Endothelial cell of umbilical vein (primary cell): Measurements from ENCODE around the gene DUS1L. TPM values are rescaled to one million over a fixed set of nuclear protein-coding genes. Genes with fewer than 3 reads are reported as not detected.

Experiments
- BruUV-seq: library from RNA; stranded (reverse); fragments of 400-500 nt; replicated peaks from 2 replicates; lab custom pipeline; 2021; lab: Mats Ljungman, UMichigan
- CTCF ChIA-PET: fragments of 300-600, 350-600 bp; sonication (Branson Sonifier 250); formaldehyde crosslinking; loops from one replicate; lab custom pipeline; 2021; ENCODE audit warnings: antibody characterized with exemption, inconsistent platforms; lab: Charles Lee
- POLR2A ChIA-PET: fragments of 300-600, 350-600 bp; sonication (Branson Sonifier 250); formaldehyde crosslinking; loops from one replicate; lab custom pipeline; 2021; ENCODE audit warnings: antibody characterized with exemption, inconsistent platforms; lab: Charles Lee
- DNase-seq: peaks from one replicate; pipeline ENCODE4 v3.0.0-alpha.2; 2011; ENCODE audit warnings: low read depth, low spot score
- FAIRE-seq: peaks from 2 replicates; lab custom pipeline; 2011; peaks lifted over from hg19 to GRCh38; lab: Jason Lieb, UNC
- H2AFZ ChIP-seq: 2 replicates; pipeline ENCODE4 v1.6.0; 2012; ENCODE audit warnings: low read depth, low read length, control low read depth, inconsistent platforms
- H3K27ac ChIP-seq: 2 replicates; pipeline ENCODE4 v1.5.1; 2011; ENCODE audit warnings: low read depth, mild to moderate bottlenecking, control low read depth, low read length, moderate library complexity; ENCODE audit not compliant: insufficient read depth
- H3K27me3 ChIP-seq, 2 experiments: 2 replicates each; pipeline versions ENCODE4 v1.6.0 to v1.6.1; 2011; ENCODE audit warnings: low read length in 2 of 2, mixed read lengths in 1 of 2; ENCODE audit not compliant: control insufficient read depth in 2 of 2, insufficient read depth in 2 of 2
- H3K36me3 ChIP-seq, 2 experiments: 2 replicates in 1 of 2; 3 replicates in 1 of 2; pipeline ENCODE4 v1.5.1; 2011; ENCODE audit warnings: low read length in 2 of 2, mild to moderate bottlenecking in 1 of 2, moderate library complexity in 1 of 2; ENCODE audit not compliant: control insufficient read depth in 2 of 2, insufficient read depth in 2 of 2; ENCODE audit errors: extremely low read depth in 1 of 2
- H3K4me1 ChIP-seq: 3 replicates; pipeline ENCODE4 v1.5.1; 2011; ENCODE audit warnings: mild to moderate bottlenecking, low read length; ENCODE audit not compliant: control insufficient read depth, insufficient read depth; ENCODE audit errors: extremely low read depth
- H3K4me2 ChIP-seq: 2 replicates; pipeline ENCODE4 v1.6.1; 2011; ENCODE audit warnings: low read length, control low read depth, mixed read lengths; ENCODE audit not compliant: insufficient read depth
- H3K4me3 ChIP-seq, 3 experiments: fragments of 200-600 bp in 1 of 3; sonication (generic), shearing (Covaris generic) in 1 of 3; replicated peaks in 1 of 3; 2 replicates each; pipeline ENCODE4 v1.5.1; 2011 to 2016; ENCODE audit warnings: control low read depth in 3 of 3, low read length in 3 of 3, mild to moderate bottlenecking in 2 of 3, inconsistent platforms in 1 of 3, low read depth in 1 of 3, moderate library complexity in 1 of 3; ENCODE audit not compliant: insufficient read depth in 1 of 3
- H3K79me2 ChIP-seq: 2 replicates; pipeline ENCODE4 v1.6.0; 2012; ENCODE audit warnings: low read length, inconsistent platforms; ENCODE audit not compliant: control insufficient read depth, insufficient read depth
- H3K9ac ChIP-seq: replicated peaks from 2 replicates; pipeline ENCODE3; 2011; ENCODE audit warnings: low read length, control low read depth; ENCODE audit not compliant: insufficient read depth; ENCODE audit errors: extremely low read depth
- H3K9me1 ChIP-seq: replicated peaks from 3 replicates; pipeline ENCODE4 v1.6.0; 2011; ENCODE audit warnings: mild to moderate bottlenecking, low read length; ENCODE audit not compliant: control insufficient read depth, insufficient read depth; ENCODE audit errors: extremely low read depth
- H3K9me3 ChIP-seq: replicated peaks from 2 replicates; pipeline ENCODE4 v1.5.1; 2012; ENCODE audit warnings: low read length, inconsistent platforms; ENCODE audit not compliant: control insufficient read depth, insufficient read depth
- H4K20me1 ChIP-seq: replicated peaks from 2 replicates; pipeline ENCODE3; 2011; ENCODE audit warnings: mild to moderate bottlenecking, low read length; ENCODE audit not compliant: control insufficient read depth, insufficient read depth; ENCODE audit errors: extremely low read depth
- EZH2 ChIP-seq: IDR thresholded peaks from 2 replicates; pipeline ENCODE4 v1.6.1; 2012; ENCODE audit warnings: borderline replicate concordance, low read depth, mild to moderate bottlenecking, moderate library complexity, low read length, inconsistent platforms; ENCODE audit not compliant: severe bottlenecking
- GATA2 ChIP-seq: IDR thresholded peaks from 2 replicates; pipeline ENCODE4 v1.7.0; 2011; ENCODE audit warnings: low read depth, mild to moderate bottlenecking, moderate library complexity, mixed read lengths, low read length; ENCODE audit not compliant: insufficient read length, insufficient read depth
- JUN ChIP-seq: IDR thresholded peaks from 2 replicates; pipeline ENCODE4 v1.6.1; 2011; ENCODE audit warnings: borderline replicate concordance, low read depth; ENCODE audit not compliant: insufficient read length, insufficient read depth
- POLR2A ChIP-seq: IDR thresholded peaks from 2 replicates; pipeline ENCODE4 v1.6.1; 2012; ENCODE audit warnings: low read depth, mild to moderate bottlenecking, control low read depth, low read length
- POLR2AphosphoS5 ChIP-seq: IDR thresholded peaks from 2 replicates; pipeline ENCODE4 v1.6.1; 2012; ENCODE audit warnings: low read depth, mild to moderate bottlenecking, control low read depth, low read length, moderate library complexity; ENCODE audit not compliant: insufficient read depth
- dilution Hi-C: fragments of 300-500 bp; cut with MboI; formaldehyde crosslinking; loops from one replicate; pipeline ENCODE4 v1.15.0; 2019; ENCODE audit warnings: low sequenced_read_pairs; ENCODE audit not compliant: extremely low pct_ligation_motif_present
- intact Hi-C: fragments of 100-400 bp; cut with micrococcal nuclease; formaldehyde crosslinking; loops from one replicate; pipeline ENCODE4 v1.10.0; 2022
- polyA plus RNA-seq, 4 experiments: library from polyadenylated mRNA; depleted of rRNA in 3 of 4; stranded (reverse) in 3 of 4; unstranded in 1 of 4; fragments of >200 nt; gene quantifications; 2 replicates each; pipeline versions ENCODE4 v1.2.1 to v1.2.3, GENCODE V29; 2011 to 2012; ENCODE audit warnings: missing spikeins in 1 of 4
- total RNA-seq: library from RNA; stranded (reverse); gene quantifications from 2 replicates; pipeline ENCODE4 v1.2.3, GENCODE V29; 2021
- TF ChIP-seq, protein P1 (sequence below), 2 donors: IDR thresholded peaks; 1 replicate in 1 of 2; 2 replicates in 1 of 2; pipeline ENCODE4 v1.5.1; 2011; ENCODE audit warnings: low read length in 2 of 2, mild to moderate bottlenecking in 2 of 2, moderate library complexity in 2 of 2, control low read depth in 1 of 2, inconsistent platforms in 1 of 2, low read depth in 1 of 2; ENCODE audit not compliant: insufficient read depth in 1 of 2; ENCODE audit errors: extremely low read depth in 1 of 2

The DUS1L gene
- total and polyA plus RNA-seq, 2 donors (not counting 3 experiments of a cell fraction or from before 2014, with no cell fraction given): 60.1 to 92.9 TPM

DNA sequence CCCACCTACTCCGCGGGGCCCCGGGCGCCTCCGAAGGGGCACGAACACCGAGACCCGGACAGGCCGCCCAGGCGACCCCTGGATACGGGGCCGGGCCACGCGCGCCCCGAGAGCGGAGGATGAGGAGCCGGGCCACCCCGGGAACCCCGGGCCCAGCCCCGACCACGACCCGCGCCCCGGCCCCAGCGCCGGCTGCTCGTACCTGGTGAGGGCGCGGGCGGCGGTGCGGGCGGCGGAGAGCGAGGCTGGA lies 32.2 kb upstream of the DUS1L start:
- Histone ChIP-seq H3K79me2 (peaks cover 47% of the 10 kb centered on the region), H2AFZ (no peak overlapping the region)

More for the DNA sequence above, 32.2 kb upstream of the DUS1L start:
- no peaks in the 10 kb centered on the region for H4K20me1 ChIP-seq
- TF ChIP-seq POLR2AphosphoS5: no peak
- no peak for TF ChIP-seq EZH2
- no peak for TF ChIP-seq POLR2A
- TF ChIP-seq, protein P1, sequence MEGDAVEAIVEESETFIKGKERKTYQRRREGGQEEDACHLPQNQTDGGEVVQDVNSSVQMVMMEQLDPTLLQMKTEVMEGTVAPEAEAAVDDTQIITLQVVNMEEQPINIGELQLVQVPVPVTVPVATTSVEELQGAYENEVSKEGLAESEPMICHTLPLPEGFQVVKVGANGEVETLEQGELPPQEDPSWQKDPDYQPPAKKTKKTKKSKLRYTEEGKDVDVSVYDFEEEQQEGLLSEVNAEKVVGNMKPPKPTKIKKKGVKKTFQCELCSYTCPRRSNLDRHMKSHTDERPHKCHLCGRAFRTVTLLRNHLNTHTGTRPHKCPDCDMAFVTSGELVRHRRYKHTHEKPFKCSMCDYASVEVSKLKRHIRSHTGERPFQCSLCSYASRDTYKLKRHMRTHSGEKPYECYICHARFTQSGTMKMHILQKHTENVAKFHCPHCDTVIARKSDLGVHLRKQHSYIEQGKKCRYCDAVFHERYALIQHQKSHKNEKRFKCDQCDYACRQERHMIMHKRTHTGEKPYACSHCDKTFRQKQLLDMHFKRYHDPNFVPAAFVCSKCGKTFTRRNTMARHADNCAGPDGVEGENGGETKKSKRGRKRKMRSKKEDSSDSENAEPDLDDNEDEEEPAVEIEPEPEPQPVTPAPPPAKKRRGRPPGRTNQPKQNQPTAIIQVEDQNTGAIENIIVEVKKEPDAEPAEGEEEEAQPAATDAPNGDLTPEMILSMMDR (IDR thresholded peaks at IDR 0.05; ENCODE audit: extremely low read depth in 1 of 2, insufficient read depth in 1 of 2, low read depth in 1 of 2, low read length in 2 of 2): no peak
- no peak for TF ChIP-seq GATA2
- no peak for TF ChIP-seq JUN
- peak overlapping the region; percentile 61 for H3K27ac ChIP-seq
- no peak for FAIRE-seq
- H3K4me1 ChIP-seq: peaks cover 20% of the 10 kb centered on the region
- ChIA-PET CTCF (interaction anchor here (1.3 to 1.8 kb wide), 3 partner anchors 15 to 67 kb away, joined by 4 to 15 read pairs (median 6); partner anchors contain the start of genes DCXR and RAC3), POLR2A (interaction anchor here (1.2 to 2.2 kb wide), 2 partner anchors 9 to 10 kb away, joined by 4 to 9 read pairs; no protein-coding TSS in a partner anchor)
- dilution Hi-C loops: no loop called here
- peak overlapping the region; percentile 27 to 78 (median 54) for H3K4me3 ChIP-seq
- peaks cover 14 to 19% of the 10 kb centered on the region in 2 experiments for H3K36me3 ChIP-seq
- intact Hi-C loops: loop anchor here (2.0 to 5.0 kb wide), 5 partner anchors 57 to 129 kb away; partner anchors contain the start of genes ASPSCR1, CENPX, LRRC45 and RAC3
- H3K9me1 ChIP-seq: no peaks in the 10 kb centered on the region
- no peaks in the 10 kb centered on the region for H3K27me3 ChIP-seq
- no peak for DNase-seq
- H3K9ac ChIP-seq: peak overlapping the region; percentile 81
- H3K9me3 ChIP-seq: no peaks in the 10 kb centered on the region
- TSS peak; percentile 56 for BruUV-seq
- H3K4me2 ChIP-seq: no peak overlapping the region
